MM.1S (cell line): ENCODE results near the gene EFCAB6.

Experiments
- DNase-seq: peaks from one replicate; pipeline ENCODE4 v3.0.0-alpha.2; 2015
- H2AFZ ChIP-seq: fragments of 300-600 bp; sonication (generic); 2 replicates; pipeline ENCODE4 v1.6.0; 2016; ENCODE audit warnings: antibody characterized with exemption, low read length
- H3F3A ChIP-seq: fragments of 300-600 bp; sonication (generic); 2 replicates; pipeline ENCODE4 v1.6.1; 2016; ENCODE audit warnings: mild to moderate bottlenecking, antibody characterized with exemption, low read length, moderate library complexity, mixed read lengths; ENCODE audit not compliant: insufficient read depth
- H3K27ac ChIP-seq: fragments of 300-600 bp; sonication (generic); 2 replicates; pipeline ENCODE4 v1.5.1; 2016; ENCODE audit warnings: mild to moderate bottlenecking, low read length
- H3K27me3 ChIP-seq: fragments of 300-600 bp; sonication (generic); replicated peaks from 2 replicates; pipeline ENCODE4 v1.6.0; 2016; ENCODE audit warnings: low read length; ENCODE audit not compliant: insufficient read depth
- H3K36me3 ChIP-seq: fragments of 300-600 bp; sonication (generic); replicated peaks from 2 replicates; pipeline ENCODE4 v1.6.1; 2016; ENCODE audit warnings: mild to moderate bottlenecking, low read length, mixed read lengths; ENCODE audit not compliant: insufficient read depth
- H3K4me1 ChIP-seq: fragments of 300-600 bp; sonication (generic); 2 replicates; pipeline ENCODE4 v1.6.1; 2016; ENCODE audit warnings: low read length, mixed read lengths
- H3K4me2 ChIP-seq: fragments of 300-600 bp; sonication (generic); 2 replicates; pipeline ENCODE4 v1.6.0; 2016; ENCODE audit warnings: low read depth, low read length
- H3K4me3 ChIP-seq: fragments of 300-600 bp; sonication (generic); 2 replicates; pipeline ENCODE4 v1.5.1; 2016; ENCODE audit warnings: low read length, mixed read lengths
- H3K79me2 ChIP-seq: fragments of 300-600 bp; sonication (generic); 2 replicates; pipeline ENCODE4 v1.6.1; 2016; ENCODE audit warnings: mixed run types, low read length, mixed read lengths
- H3K9ac ChIP-seq: fragments of 300-600 bp; sonication (generic); 2 replicates; pipeline ENCODE4 v1.6.1; 2016; ENCODE audit warnings: low read length, mixed read lengths
- H3K9me2 ChIP-seq: fragments of 300-600 bp; sonication (generic); replicated peaks from 2 replicates; pipeline ENCODE4 v1.6.1; 2016; ENCODE audit warnings: mild to moderate bottlenecking, low read length, mixed read lengths; ENCODE audit not compliant: insufficient read depth
- H3K9me3 ChIP-seq: fragments of 300-600 bp; sonication (generic); replicated peaks from 2 replicates; pipeline ENCODE4 v1.6.1; 2016; ENCODE audit warnings: mild to moderate bottlenecking, low read length, mixed read lengths; ENCODE audit not compliant: insufficient read depth
- H4K20me1 ChIP-seq: fragments of 300-600 bp; sonication (generic); 2 replicates; pipeline ENCODE4 v1.6.1; 2016; ENCODE audit warnings: mild to moderate bottlenecking, low read length, moderate library complexity, mixed read lengths; ENCODE audit not compliant: insufficient read depth
- CTCF ChIP-seq: fragments of 300-600 bp; sonication (generic); IDR thresholded peaks from 2 replicates; pipeline ENCODE4 v1.5.1; 2016; ENCODE audit warnings: antibody characterized with exemption, low read length, mixed read lengths
- EZH2 ChIP-seq: fragments of 300-600 bp; sonication (generic); optimal IDR thresholded peaks from 2 replicates; pipeline ENCODE3; 2017; ENCODE audit warnings: low read depth, mild to moderate bottlenecking, antibody characterized with exemption, low read length, mixed read lengths
- EZH2phosphoT487 ChIP-seq: fragments of 300-600 bp; sonication (generic); IDR thresholded peaks from 2 replicates; pipeline ENCODE4 v1.6.1; 2018; ENCODE audit warnings: antibody characterized with exemption, low read length

Gene EFCAB6

DNA sequence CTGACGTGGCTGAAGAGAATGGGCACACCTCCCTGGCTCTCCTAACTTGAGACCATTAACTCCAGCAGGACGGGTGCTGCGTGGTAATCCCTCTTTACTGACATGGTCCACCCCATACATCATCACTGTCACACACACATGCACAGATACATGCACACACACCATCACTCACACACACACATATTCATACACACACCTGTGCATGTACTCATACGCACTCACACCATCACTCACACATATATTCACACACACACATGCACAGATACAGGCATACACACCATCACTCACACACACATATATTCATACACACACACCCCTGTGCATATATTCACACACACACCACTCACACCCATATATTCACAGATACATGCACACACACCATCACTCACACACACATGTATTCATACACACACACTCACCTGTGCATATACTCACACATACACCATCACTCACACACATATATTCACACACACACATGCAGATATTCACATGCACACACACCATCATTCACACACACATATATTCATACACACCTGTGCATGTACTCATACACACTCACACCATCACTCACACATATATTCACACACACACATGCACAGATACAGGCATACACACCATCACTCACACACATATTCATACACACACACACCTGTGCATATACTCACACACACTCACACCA is 74.8 kb downstream of the EFCAB6 start:
- no peak overlapping the region for H2AFZ ChIP-seq
- no peak overlapping the region for H3K27ac ChIP-seq
- H3K4me3 ChIP-seq = no peak overlapping the region
- no peaks in the 10 kb centered on the region for H3K36me3 ChIP-seq
- no peaks in the 10 kb centered on the region for H4K20me1 ChIP-seq
- H3K79me2 ChIP-seq = no peaks in the 10 kb centered on the region
- DNase-seq = no peak
- H3K4me2 ChIP-seq = no peak overlapping the region
- H3F3A ChIP-seq = no peaks in the 10 kb centered on the region
- no peak overlapping the region for H3K9ac ChIP-seq
- H3K4me1 ChIP-seq = no peaks in the 10 kb centered on the region
- no peak for TF ChIP-seq EZH2
- no peak for TF ChIP-seq EZH2phosphoT487
- no peak for TF ChIP-seq CTCF
- no peaks in the 10 kb centered on the region for H3K27me3 ChIP-seq
- no peaks in the 10 kb centered on the region for H3K9me3 ChIP-seq
- H3K9me2 ChIP-seq = no peaks in the 10 kb centered on the region

- no peaks in the 10 kb centered on the region for H3K27me3 ChIP-seq
- H3K79me2 ChIP-seq = no peaks in the 10 kb centered on the region
- H3K9me2 ChIP-seq = no peaks in the 10 kb centered on the region
- no peak for TF ChIP-seq EZH2phosphoT487
- no peak for TF ChIP-seq CTCF
- TF ChIP-seq EZH2 = no peak
- no peaks in the 10 kb centered on the region for H3K4me1 ChIP-seq
- no peaks in the 10 kb centered on the region for H3K36me3 ChIP-seq
- H3K4me2 ChIP-seq = no peak overlapping the region
- no peaks in the 10 kb centered on the region for H4K20me1 ChIP-seq
- no peaks in the 10 kb centered on the region for H3K9me3 ChIP-seq
- no peak overlapping the region for H2AFZ ChIP-seq
- no peak overlapping the region for H3K9ac ChIP-seq
- H3F3A ChIP-seq = no peaks in the 10 kb centered on the region
- DNase-seq = no peak
- no peak overlapping the region for H3K4me3 ChIP-seq
- H3K27ac ChIP-seq = no peak overlapping the region
Measured at GRCh38 chr22:43736651-43737050, 75.5 kb downstream of the EFCAB6 start.

GRCh38 chr22:43734370-43735150 is 77.5 kb downstream of the EFCAB6 start:
- TF ChIP-seq EZH2phosphoT487 (no peak), CTCF (no peak), EZH2 (no peak)
- no peak overlapping the region for H3K4me3 ChIP-seq
- H3K79me2 ChIP-seq = no peaks in the 10 kb centered on the region
- H3K9me3 ChIP-seq = no peaks in the 10 kb centered on the region
- H3K36me3 ChIP-seq = no peaks in the 10 kb centered on the region
- H3F3A ChIP-seq = no peaks in the 10 kb centered on the region
- no peaks in the 10 kb centered on the region for H3K4me1 ChIP-seq
- no peaks in the 10 kb centered on the region for H3K27me3 ChIP-seq
- no peaks in the 10 kb centered on the region for H4K20me1 ChIP-seq
- H2AFZ ChIP-seq = no peak overlapping the region
- H3K9me2 ChIP-seq = no peaks in the 10 kb centered on the region
- no peak for DNase-seq
- no peak overlapping the region for H3K27ac ChIP-seq
- no peak overlapping the region for H3K9ac ChIP-seq
- H3K4me2 ChIP-seq = no peak overlapping the region
